ENCODE data around the gene METRNL.

The METRNL gene

DNA sequence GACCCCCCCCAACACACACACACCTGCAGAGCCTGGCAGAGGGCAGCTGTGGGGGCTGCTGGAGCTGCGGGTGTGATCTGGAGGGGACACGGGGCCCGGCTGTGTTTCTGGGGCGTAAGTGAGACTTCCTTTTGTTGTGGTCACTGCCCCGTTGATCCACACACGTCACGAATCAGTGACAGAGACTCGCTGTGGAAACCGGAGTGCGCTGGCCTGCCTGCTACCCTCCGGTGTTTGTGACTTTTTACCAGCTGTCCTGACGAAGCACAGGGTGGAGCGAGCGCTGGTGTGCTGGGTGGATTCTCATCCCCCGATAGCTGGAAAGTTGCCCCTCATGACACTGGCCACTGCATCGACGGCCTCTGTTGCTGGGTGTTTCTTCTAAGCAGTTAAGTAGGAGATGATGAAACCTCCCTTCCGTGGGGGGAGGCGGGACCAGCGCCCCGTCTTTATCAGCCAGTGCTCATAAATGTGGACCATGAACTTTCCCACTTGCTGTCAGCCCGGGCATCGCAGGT lies 2.3 kb downstream of the METRNL start:
- DNase-seq (no peak), ATAC-seq (ENCODE audit: insufficient read depth, low read depth) (no peak)
- Histone ChIP-seq H3K4me1 (ENCODE audit: insufficient read depth, low read length) (no peaks in the 10 kb centered on the region), H4K20me1 (ENCODE audit: insufficient read depth, low read length) (0 out of 2 replicates have a peak, but pooled peaks cover 9% of the 10 kb centered on the region), H3K9ac (ENCODE audit: low read depth, low read length) (no peak overlapping the region), H3K79me2 (ENCODE audit: insufficient read depth, low read length) (no peaks in the 10 kb centered on the region), H3K36me3 (ENCODE audit: insufficient read depth, low read length) (no peaks in the 10 kb centered on the region), H3K27me3 (ENCODE audit: insufficient read depth, low read length, poor library complexity) (peaks cover 25% of the 10 kb centered on the region), H3K27ac (ENCODE audit: low read length) (no peak overlapping the region), H2AFZ (ENCODE audit: low read depth, low read length) (no peak overlapping the region), H3K4me2 (ENCODE audit: insufficient read depth, low read length) (no peak overlapping the region), H3K4me3 (ENCODE audit: low read depth in 1 of 2, low read length in 2 of 2) (no peak overlapping the region), H3K9me3 (ENCODE audit: insufficient read depth, low read length, severe bottlenecking) (no peaks in the 10 kb centered on the region)
- TF ChIP-seq EZH2 (IDR thresholded peaks at IDR 0.05; ENCODE audit: borderline replicate concordance, low read depth, low read length, severe bottlenecking) = peak; percentile 5
- TF ChIP-seq, protein P1, sequence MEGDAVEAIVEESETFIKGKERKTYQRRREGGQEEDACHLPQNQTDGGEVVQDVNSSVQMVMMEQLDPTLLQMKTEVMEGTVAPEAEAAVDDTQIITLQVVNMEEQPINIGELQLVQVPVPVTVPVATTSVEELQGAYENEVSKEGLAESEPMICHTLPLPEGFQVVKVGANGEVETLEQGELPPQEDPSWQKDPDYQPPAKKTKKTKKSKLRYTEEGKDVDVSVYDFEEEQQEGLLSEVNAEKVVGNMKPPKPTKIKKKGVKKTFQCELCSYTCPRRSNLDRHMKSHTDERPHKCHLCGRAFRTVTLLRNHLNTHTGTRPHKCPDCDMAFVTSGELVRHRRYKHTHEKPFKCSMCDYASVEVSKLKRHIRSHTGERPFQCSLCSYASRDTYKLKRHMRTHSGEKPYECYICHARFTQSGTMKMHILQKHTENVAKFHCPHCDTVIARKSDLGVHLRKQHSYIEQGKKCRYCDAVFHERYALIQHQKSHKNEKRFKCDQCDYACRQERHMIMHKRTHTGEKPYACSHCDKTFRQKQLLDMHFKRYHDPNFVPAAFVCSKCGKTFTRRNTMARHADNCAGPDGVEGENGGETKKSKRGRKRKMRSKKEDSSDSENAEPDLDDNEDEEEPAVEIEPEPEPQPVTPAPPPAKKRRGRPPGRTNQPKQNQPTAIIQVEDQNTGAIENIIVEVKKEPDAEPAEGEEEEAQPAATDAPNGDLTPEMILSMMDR (IDR thresholded peaks at IDR 0.05; ENCODE audit: borderline replicate concordance, extremely low read depth, low read length, poor library complexity, severe bottlenecking) = no peak

DNA sequence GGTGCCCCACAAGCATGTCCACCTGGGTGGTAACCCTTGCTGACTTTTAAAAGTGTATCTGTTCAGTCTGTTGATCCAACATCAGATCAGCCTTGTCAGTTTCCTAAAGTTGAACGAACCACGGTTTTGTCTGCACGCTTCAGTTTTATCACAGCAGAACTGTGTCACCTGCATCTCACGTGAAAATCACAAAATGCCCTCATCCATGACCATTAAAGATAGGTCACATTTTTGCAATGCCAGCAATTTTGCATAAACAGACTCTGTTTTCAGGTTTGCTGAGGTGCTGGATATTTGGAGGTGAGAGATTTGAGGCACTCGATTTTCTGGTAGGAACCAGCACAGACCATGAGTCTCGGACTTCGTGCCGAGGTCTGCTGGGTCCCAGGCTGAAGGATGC lies 3.0 kb downstream of the METRNL start:
- Histone ChIP-seq H3K4me3 (ENCODE audit: low read depth in 1 of 2, low read length in 2 of 2) (no peak overlapping the region), H4K20me1 (ENCODE audit: insufficient read depth, low read length) (0 out of 2 replicates have a peak, but pooled peaks cover 9% of the 10 kb centered on the region), H3K9ac (ENCODE audit: low read depth, low read length) (no peak overlapping the region), H3K36me3 (ENCODE audit: insufficient read depth, low read length) (no peaks in the 10 kb centered on the region), H3K9me3 (ENCODE audit: insufficient read depth, low read length, severe bottlenecking) (no peaks in the 10 kb centered on the region), H2AFZ (ENCODE audit: low read depth, low read length) (no peak overlapping the region), H3K27ac (ENCODE audit: low read length) (no peak overlapping the region), H3K4me2 (ENCODE audit: insufficient read depth, low read length) (no peak overlapping the region), H3K27me3 (ENCODE audit: insufficient read depth, low read length, poor library complexity) (peaks cover 25% of the 10 kb centered on the region), H3K79me2 (ENCODE audit: insufficient read depth, low read length) (no peaks in the 10 kb centered on the region), H3K4me1 (ENCODE audit: insufficient read depth, low read length) (no peaks in the 10 kb centered on the region)
- TF ChIP-seq, protein P1 (IDR thresholded peaks at IDR 0.05; ENCODE audit: borderline replicate concordance, extremely low read depth, low read length, poor library complexity, severe bottlenecking) = no peak
- TF ChIP-seq EZH2 (IDR thresholded peaks at IDR 0.05; ENCODE audit: borderline replicate concordance, low read depth, low read length, severe bottlenecking) = no peak
- no peak for DNase-seq
- no peak for ATAC-seq (ENCODE audit: insufficient read depth, low read depth)

DNA sequence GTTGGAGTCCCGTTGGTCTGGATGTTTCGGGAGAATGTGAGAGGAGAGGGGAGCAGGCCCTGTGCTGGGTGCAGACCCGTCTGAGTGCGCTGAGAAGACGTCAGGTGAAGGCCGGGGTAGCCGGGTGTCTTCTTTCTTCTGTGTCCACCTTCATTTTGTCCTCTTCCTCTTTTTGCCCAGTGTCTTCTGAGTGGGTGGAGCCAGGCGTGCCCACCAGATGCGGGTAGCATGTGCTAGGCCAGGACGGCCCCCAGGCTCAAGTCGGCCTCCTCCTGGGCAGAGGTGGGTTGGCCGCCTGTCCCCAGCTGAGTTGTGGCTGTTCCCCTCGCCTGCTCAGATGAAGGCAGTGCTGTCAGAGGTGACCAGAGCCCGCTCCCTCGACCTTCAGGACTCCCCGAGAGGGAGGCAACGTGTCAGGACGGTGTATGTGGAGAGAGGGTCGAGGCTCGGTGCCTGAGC lies 3.5 kb downstream of the METRNL start:
- no peaks in the 10 kb centered on the region for H3K79me2 ChIP-seq (ENCODE audit: insufficient read depth, low read length)
- no peaks in the 10 kb centered on the region for H3K4me1 ChIP-seq (ENCODE audit: insufficient read depth, low read length)
- no peak for ATAC-seq (ENCODE audit: insufficient read depth, low read depth)
- 0 out of 2 replicates have a peak, but pooled peaks cover 9% of the 10 kb centered on the region for H4K20me1 ChIP-seq (ENCODE audit: insufficient read depth, low read length)
- H3K27me3 ChIP-seq (ENCODE audit: insufficient read depth, low read length, poor library complexity) = peaks cover 25% of the 10 kb centered on the region
- H3K36me3 ChIP-seq (ENCODE audit: insufficient read depth, low read length) = no peaks in the 10 kb centered on the region
- H3K27ac ChIP-seq (ENCODE audit: low read length) = no peak overlapping the region
- no peak overlapping the region for H3K9ac ChIP-seq (ENCODE audit: low read depth, low read length)
- no peak overlapping the region for H2AFZ ChIP-seq (ENCODE audit: low read depth, low read length)
- DNase-seq = no peak
- H3K9me3 ChIP-seq (ENCODE audit: insufficient read depth, low read length, severe bottlenecking) = no peaks in the 10 kb centered on the region
- no peak overlapping the region for H3K4me2 ChIP-seq (ENCODE audit: insufficient read depth, low read length)
- TF ChIP-seq, protein P1 (IDR thresholded peaks at IDR 0.05; ENCODE audit: borderline replicate concordance, extremely low read depth, low read length, poor library complexity, severe bottlenecking) = no peak
- TF ChIP-seq EZH2 (IDR thresholded peaks at IDR 0.05; ENCODE audit: borderline replicate concordance, low read depth, low read length, severe bottlenecking) = no peak
- H3K4me3 ChIP-seq (ENCODE audit: low read depth in 1 of 2, low read length in 2 of 2) = no peak overlapping the region

All from DND-41 (cell line).